ENCODE measurements around the gene PEMT. TPM values are rescaled to one million over a fixed set of nuclear protein-coding genes. Genes with fewer than 3 reads are reported as not detected.

Gene PEMT
- polyA plus RNA-seq, 2 of the 4 experiments (the other 2 are of a cell fraction), result 47.5 to 47.8 TPM

GRCh38 chr17:17507465-17508011 is 84.0 kb downstream of the PEMT start:
- DNase-seq (ENCODE audit: low read depth in 1 of 2, low spot score in 1 of 2) (no peak), ATAC-seq (no peak), FAIRE-seq (no peak)
- Histone ChIP-seq H3K4me3 (no peak overlapping the region), H3K27ac (no peak overlapping the region), H3K9me3 (no peaks in the 10 kb centered on the region), H3K4me2 (no peak overlapping the region), H3K4me1 (peaks cover 15% of the 10 kb centered on the region)
- TF ChIP-seq ZSCAN20 (CRISPR knock-in tag; IDR thresholded peaks at IDR 0.05) (no peak), KDM1A (IDR thresholded peaks at IDR 0.05; ENCODE audit: low read depth) (no peak), FOSL2 (IDR thresholded peaks at IDR 0.05) (no peak), FOSL2 (CRISPR knock-in tag; IDR thresholded peaks at IDR 0.05) (no peak), POLR2A (IDR thresholded peaks at IDR 0.05; ENCODE audit: low read length) (no peak), TP53 (CRISPR knock-in tag; IDR thresholded peaks at IDR 0.05) (no peak), CBX8 (IDR thresholded peaks at IDR 0.05) (no peak)
- ChIA-PET POLR2A (interaction anchor here (1.5 to 1.6 kb wide), 2 partner anchors 11 to 84 kb away, joined by 4 to 7 read pairs; partner anchors contain the start of genes PEMT and RASD1), CTCF (interaction anchor here (1.0 to 5.4 kb wide), 5 partner anchors 11 to 153 kb away, joined by 3 to 42 read pairs (median 19); partner anchors contain the start of genes PEMT and RASD1)
- WGBS (ENCODE audit: missing lambda C conversion rate), result 89% methylated on average over 12 of the region's 16 CpGs

GRCh38 chr17:17506893-17507464 is 84.5 kb downstream of the PEMT start:
- TF ChIP-seq CHD4 (IDR thresholded peaks at IDR 0.05; ENCODE audit: borderline replicate concordance) (no peak), HEYL (CRISPR knock-in tag; IDR thresholded peaks at IDR 0.05) (no peak), ATOH8 (CRISPR knock-in tag; IDR thresholded peaks at IDR 0.05; ENCODE audit: low read depth) (no peak), POLR2A (IDR thresholded peaks at IDR 0.05; ENCODE audit: low read length) (no peak), CHD2 (IDR thresholded peaks at IDR 0.05; ENCODE audit: low read length, partially characterized antibody) (no peak), PBX3 (IDR thresholded peaks at IDR 0.05) (no peak), EHMT2 (IDR thresholded peaks at IDR 0.05; ENCODE audit: low read depth) (no peak), ZFP36 (IDR thresholded peaks at IDR 0.05; ENCODE audit: borderline replicate concordance, partially characterized antibody) (no peak), ESRRA (IDR thresholded peaks at IDR 0.05; ENCODE audit: borderline replicate concordance, low read length) (no peak), JUN (IDR thresholded peaks at IDR 0.05) (no peak), MAFK (IDR thresholded peaks at IDR 0.05; ENCODE audit: partially characterized antibody) (no peak)
- ATAC-seq (no peak), FAIRE-seq (no peak), DNase-seq (ENCODE audit: low read depth in 1 of 2, low spot score in 1 of 2) (no peak)
- Histone ChIP-seq H3K27ac (no peak overlapping the region), H3K4me2 (no peak overlapping the region), H3K4me1 (peaks cover 12% of the 10 kb centered on the region), H3K9me3 (no peaks in the 10 kb centered on the region), H3K4me3 (no peak overlapping the region)
- WGBS (ENCODE audit: missing lambda C conversion rate), result 73% methylated on average over 15 of the region's 17 CpGs
- ChIA-PET CTCF (interaction anchor here (1.0 to 5.4 kb wide), 5 partner anchors 10 to 152 kb away, joined by 3 to 42 read pairs (median 19); partner anchors contain the start of gene RASD1), POLR2A (interaction anchor here (1.5 to 1.6 kb wide), 2 partner anchors 11 to 85 kb away, joined by 4 to 7 read pairs; partner anchors contain the start of genes PEMT and RASD1)

- FAIRE-seq (no peak), DNase-seq (ENCODE audit: low read depth in 1 of 2, low spot score in 1 of 2) (no peak), ATAC-seq (no peak)
- H3K4me2 ChIP-seq, result no peak overlapping the region
- H3K9me3 ChIP-seq, result no peaks in the 10 kb centered on the region
- peak overlapping the region in 1 of 2 experiments; percentile 2; a peak in 1 of 6 replicates for H3K27ac ChIP-seq
- H3K4me1 ChIP-seq, result peaks cover 4% of the 10 kb centered on the region
- no peak overlapping the region for H3K4me3 ChIP-seq
- ChIA-PET CTCF (interaction anchor here (1.0 to 5.4 kb wide), 4 partner anchors 9 to 152 kb away, joined by 3 to 42 read pairs (median 26); partner anchors contain the start of gene RASD1), POLR2A (interaction anchor here (1.5 to 1.6 kb wide), 2 partner anchors 10 to 85 kb away, joined by 4 to 7 read pairs; partner anchors contain the start of genes PEMT and RASD1)
- WGBS (ENCODE audit: missing lambda C conversion rate), result 91% methylated on average over 21 of the region's 22 CpGs
- TF ChIP-seq KDM1A (IDR thresholded peaks at IDR 0.05; ENCODE audit: low read depth), result no peak
- TF ChIP-seq CHD2 (IDR thresholded peaks at IDR 0.05; ENCODE audit: low read length, partially characterized antibody), result no peak
- no peak for TF ChIP-seq ZC3H11A (IDR thresholded peaks at IDR 0.05)
- TF ChIP-seq GATA3 (IDR thresholded peaks at IDR 0.05; ENCODE audit: borderline replicate concordance), result no peak
- no peak for TF ChIP-seq MAX (IDR thresholded peaks at IDR 0.05)
- TF ChIP-seq E2F6 (IDR thresholded peaks at IDR 0.05; ENCODE audit: borderline replicate concordance, low read depth), result no peak
- TF ChIP-seq PHF8 (IDR thresholded peaks at IDR 0.05; ENCODE audit: borderline replicate concordance, low read depth), result no peak
- no peak for TF ChIP-seq CBX2 (IDR thresholded peaks at IDR 0.05; ENCODE audit: borderline replicate concordance, low read depth)
- TF ChIP-seq CEBPB (IDR thresholded peaks at IDR 0.05), result no peak
- no peak for TF ChIP-seq REST (IDR thresholded peaks at IDR 0.05)
- no peak for TF ChIP-seq FOSB (CRISPR knock-in tag; IDR thresholded peaks at IDR 0.05)
- TF ChIP-seq RCOR1 (IDR thresholded peaks at IDR 0.05; ENCODE audit: low read depth, low read length), result no peak
- no peak for TF ChIP-seq EHF (CRISPR knock-in tag; IDR thresholded peaks at IDR 0.05)
Observed at GRCh38 chr17:17506181-17506741, 85.2 kb downstream of the PEMT start.
